HepG2 (cell line): ENCODE results near the gene KIAA2012.

ENCODE experiments used
- ZNF558 ChIP-seq: sonication (generic); formaldehyde crosslinking; IDR thresholded peaks from 2 replicates; pipeline ENCODE4 v1.9.0; 2022; ENCODE audit warnings: mild to moderate bottlenecking, missing genetic modification reagents, borderline replicate concordance
- ZNF816 ChIP-seq: sonication (generic); formaldehyde crosslinking; IDR thresholded peaks from 2 replicates; pipeline ENCODE4 v1.8.0; 2022; ENCODE audit warnings: missing genetic modification reagents, mild to moderate bottlenecking, borderline replicate concordance
- TF ChIP-seq, protein P1 (sequence below), 2 experiments: IDR thresholded peaks; 2 replicates each; pipeline ENCODE4 v1.6.1; 2011 to 2012; ENCODE audit warnings: low read length in 2 of 2, borderline replicate concordance in 1 of 2, low read depth in 1 of 2, mild to moderate bottlenecking in 1 of 2, moderate library complexity in 1 of 2

- TF ChIP-seq, protein P1, sequence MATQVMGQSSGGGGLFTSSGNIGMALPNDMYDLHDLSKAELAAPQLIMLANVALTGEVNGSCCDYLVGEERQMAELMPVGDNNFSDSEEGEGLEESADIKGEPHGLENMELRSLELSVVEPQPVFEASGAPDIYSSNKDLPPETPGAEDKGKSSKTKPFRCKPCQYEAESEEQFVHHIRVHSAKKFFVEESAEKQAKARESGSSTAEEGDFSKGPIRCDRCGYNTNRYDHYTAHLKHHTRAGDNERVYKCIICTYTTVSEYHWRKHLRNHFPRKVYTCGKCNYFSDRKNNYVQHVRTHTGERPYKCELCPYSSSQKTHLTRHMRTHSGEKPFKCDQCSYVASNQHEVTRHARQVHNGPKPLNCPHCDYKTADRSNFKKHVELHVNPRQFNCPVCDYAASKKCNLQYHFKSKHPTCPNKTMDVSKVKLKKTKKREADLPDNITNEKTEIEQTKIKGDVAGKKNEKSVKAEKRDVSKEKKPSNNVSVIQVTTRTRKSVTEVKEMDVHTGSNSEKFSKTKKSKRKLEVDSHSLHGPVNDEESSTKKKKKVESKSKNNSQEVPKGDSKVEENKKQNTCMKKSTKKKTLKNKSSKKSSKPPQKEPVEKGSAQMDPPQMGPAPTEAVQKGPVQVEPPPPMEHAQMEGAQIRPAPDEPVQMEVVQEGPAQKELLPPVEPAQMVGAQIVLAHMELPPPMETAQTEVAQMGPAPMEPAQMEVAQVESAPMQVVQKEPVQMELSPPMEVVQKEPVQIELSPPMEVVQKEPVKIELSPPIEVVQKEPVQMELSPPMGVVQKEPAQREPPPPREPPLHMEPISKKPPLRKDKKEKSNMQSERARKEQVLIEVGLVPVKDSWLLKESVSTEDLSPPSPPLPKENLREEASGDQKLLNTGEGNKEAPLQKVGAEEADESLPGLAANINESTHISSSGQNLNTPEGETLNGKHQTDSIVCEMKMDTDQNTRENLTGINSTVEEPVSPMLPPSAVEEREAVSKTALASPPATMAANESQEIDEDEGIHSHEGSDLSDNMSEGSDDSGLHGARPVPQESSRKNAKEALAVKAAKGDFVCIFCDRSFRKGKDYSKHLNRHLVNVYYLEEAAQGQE (IDR thresholded peaks at IDR 0.05; ENCODE audit: borderline replicate concordance in 1 of 2, low read depth in 1 of 2, low read length in 2 of 2), result no peak
- TF ChIP-seq ZNF558 (CRISPR knock-in tag) (no peak), ZNF816 (CRISPR knock-in tag) (no peak)
These were observed 37.4 kb downstream of the KIAA2012 start for GRCh38 chr2:202110491-202110890.
